Suprapubic skin (tissue), 4 donors: ENCODE results near the gene C6orf15. TPM values are rescaled to one million over a fixed set of nuclear protein-coding genes. Genes with fewer than 3 reads are reported as not detected.

Source experiments
- DNase-seq, 2 donors: peaks; one replicate each; pipeline ENCODE4 v3.0.0-alpha.2; 2019; ENCODE audit warnings: low spot score in 2 of 2
- H3K27ac ChIP-seq: fragments of 200-600 bp; sonication (generic); one replicate; pipeline ENCODE4 v1.5.1; 2019
- H3K27me3 ChIP-seq: fragments of 200-600 bp; sonication (generic); one replicate; pipeline ENCODE4 v1.5.1; 2019
- H3K36me3 ChIP-seq: fragments of 200-600 bp; sonication (generic); one replicate; pipeline ENCODE4 v1.5.1; 2019
- H3K4me1 ChIP-seq: fragments of 200-600 bp; sonication (generic); one replicate; pipeline ENCODE4 v1.5.1; 2019
- H3K4me3 ChIP-seq: fragments of 200-600 bp; sonication (generic); one replicate; pipeline ENCODE4 v1.5.1; 2019; ENCODE audit warnings: mild to moderate bottlenecking
- H3K9me3 ChIP-seq: fragments of 200-600 bp; sonication (generic); one replicate; pipeline ENCODE4 v1.5.1; 2019
- EP300 ChIP-seq: sonication (generic); formaldehyde crosslinking; IDR thresholded peaks from one replicate; pipeline ENCODE4 v1.6.1; 2017; ENCODE audit warnings: antibody characterized with exemption
- POLR2A ChIP-seq, 2 donors: fragments of 450-650 bp; IDR thresholded peaks; one replicate each; pipeline ENCODE4 v1.6.1; 2017; ENCODE audit warnings: antibody characterized with exemption in 2 of 2, mild to moderate bottlenecking in 2 of 2, moderate library complexity in 2 of 2
- POLR2AphosphoS5 ChIP-seq, 3 donors: sonication (generic); formaldehyde crosslinking; IDR thresholded peaks; one replicate each; pipeline ENCODE4 v1.6.1; 2017; ENCODE audit warnings: antibody characterized with exemption in 3 of 3
- WGBS: methylation state at CpG from one replicate; pipeline ENCODE4 v1.1.5; 2018; 5-methylcytosine and 5-hydroxymethylcytosine counted together
- total RNA-seq, 4 donors: library from RNA; depleted of rRNA; stranded (reverse); fragments of >200 nt; gene quantifications; one replicate each; pipeline ENCODE4 v1.1.0, GENCODE V29; 2016
- TF ChIP-seq, protein P1 (sequence below), 2 donors: fragments of 200-600 bp in 1 of 2; fragments of 450-650 bp in 1 of 2; sonication (generic) in 1 of 2; IDR thresholded peaks; one replicate each; pipeline ENCODE4 v1.5.1; 2016 to 2019; ENCODE audit warnings: antibody characterized with exemption in 2 of 2, mild to moderate bottlenecking in 1 of 2, moderate library complexity in 1 of 2

Gene C6orf15
- total RNA-seq, 4 donors from 2014 or later, result 5.5 to 20.7 (median 8.8) TPM

DNA sequence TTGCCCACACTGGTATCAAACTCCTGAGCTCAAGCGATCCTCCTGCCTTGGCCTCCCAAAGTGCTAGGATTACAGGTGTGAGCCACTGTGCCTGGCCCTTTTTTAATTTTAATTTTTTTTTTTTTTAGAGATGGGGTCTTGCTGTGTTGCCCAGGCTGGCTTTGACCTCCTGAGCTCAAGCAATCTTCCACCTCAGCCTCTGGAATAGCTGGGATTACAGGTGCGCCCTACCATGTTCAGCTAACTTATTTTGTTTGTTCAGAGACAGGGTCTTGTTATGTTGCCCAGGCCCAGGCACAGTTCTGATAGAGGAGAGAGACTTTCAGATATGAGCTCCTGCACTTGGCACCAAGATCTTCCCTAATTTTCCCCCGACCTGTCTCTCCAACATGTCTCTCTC, 18.4 kb upstream of the C6orf15 start:
- TF ChIP-seq EP300 (no peak), POLR2A (IDR thresholded peaks at IDR 0.05) (no peak), POLR2AphosphoS5 (IDR thresholded peaks at IDR 0.05) (no peak)
- TF ChIP-seq, protein P1, sequence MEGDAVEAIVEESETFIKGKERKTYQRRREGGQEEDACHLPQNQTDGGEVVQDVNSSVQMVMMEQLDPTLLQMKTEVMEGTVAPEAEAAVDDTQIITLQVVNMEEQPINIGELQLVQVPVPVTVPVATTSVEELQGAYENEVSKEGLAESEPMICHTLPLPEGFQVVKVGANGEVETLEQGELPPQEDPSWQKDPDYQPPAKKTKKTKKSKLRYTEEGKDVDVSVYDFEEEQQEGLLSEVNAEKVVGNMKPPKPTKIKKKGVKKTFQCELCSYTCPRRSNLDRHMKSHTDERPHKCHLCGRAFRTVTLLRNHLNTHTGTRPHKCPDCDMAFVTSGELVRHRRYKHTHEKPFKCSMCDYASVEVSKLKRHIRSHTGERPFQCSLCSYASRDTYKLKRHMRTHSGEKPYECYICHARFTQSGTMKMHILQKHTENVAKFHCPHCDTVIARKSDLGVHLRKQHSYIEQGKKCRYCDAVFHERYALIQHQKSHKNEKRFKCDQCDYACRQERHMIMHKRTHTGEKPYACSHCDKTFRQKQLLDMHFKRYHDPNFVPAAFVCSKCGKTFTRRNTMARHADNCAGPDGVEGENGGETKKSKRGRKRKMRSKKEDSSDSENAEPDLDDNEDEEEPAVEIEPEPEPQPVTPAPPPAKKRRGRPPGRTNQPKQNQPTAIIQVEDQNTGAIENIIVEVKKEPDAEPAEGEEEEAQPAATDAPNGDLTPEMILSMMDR (IDR thresholded peaks at IDR 0.05), result no peak
- H3K9me3 ChIP-seq, result no peaks in the 10 kb centered on the region
- 94% methylated on average over 3 of the region's 3 CpGs for WGBS
- H3K4me3 ChIP-seq, result no peak overlapping the region
- H3K4me1 ChIP-seq, result peaks cover 27% of the 10 kb centered on the region
- no peaks in the 10 kb centered on the region for H3K27me3 ChIP-seq
- H3K36me3 ChIP-seq, result no peaks in the 10 kb centered on the region
- no peak overlapping the region for H3K27ac ChIP-seq
- DNase-seq, result no peak

DNA sequence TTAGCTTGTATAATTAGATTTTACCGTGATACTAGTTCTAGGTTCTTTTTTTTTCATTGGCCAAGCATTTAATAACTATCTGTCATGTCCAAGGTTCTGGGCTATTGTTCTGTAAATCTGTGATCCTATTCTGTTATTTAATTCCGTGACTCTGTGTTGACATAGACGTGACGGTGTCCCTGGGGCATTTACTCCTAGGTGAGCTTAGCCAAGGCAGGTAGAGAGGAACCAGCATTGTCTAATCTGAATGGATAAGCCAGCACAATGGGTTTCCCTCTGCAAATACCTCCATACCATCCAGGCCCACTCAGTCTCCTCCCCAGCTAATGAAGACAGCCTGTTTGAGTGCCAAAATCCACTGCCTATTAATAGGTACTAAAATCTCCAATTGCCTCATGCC, 16.8 kb upstream of the C6orf15 start:
- H3K4me1 ChIP-seq, result peaks cover 38% of the 10 kb centered on the region
- no peak overlapping the region for H3K27ac ChIP-seq
- no peaks in the 10 kb centered on the region for H3K9me3 ChIP-seq
- H3K36me3 ChIP-seq, result no peaks in the 10 kb centered on the region
- 54% methylated on average over 4 of the region's 4 CpGs for WGBS
- TF ChIP-seq, protein P1 (IDR thresholded peaks at IDR 0.05), result no peak
- TF ChIP-seq POLR2AphosphoS5 (IDR thresholded peaks at IDR 0.05) (no peak), POLR2A (IDR thresholded peaks at IDR 0.05) (no peak), EP300 (no peak)
- H3K27me3 ChIP-seq, result no peaks in the 10 kb centered on the region
- H3K4me3 ChIP-seq, result no peak overlapping the region
- DNase-seq, result no peak

DNA sequence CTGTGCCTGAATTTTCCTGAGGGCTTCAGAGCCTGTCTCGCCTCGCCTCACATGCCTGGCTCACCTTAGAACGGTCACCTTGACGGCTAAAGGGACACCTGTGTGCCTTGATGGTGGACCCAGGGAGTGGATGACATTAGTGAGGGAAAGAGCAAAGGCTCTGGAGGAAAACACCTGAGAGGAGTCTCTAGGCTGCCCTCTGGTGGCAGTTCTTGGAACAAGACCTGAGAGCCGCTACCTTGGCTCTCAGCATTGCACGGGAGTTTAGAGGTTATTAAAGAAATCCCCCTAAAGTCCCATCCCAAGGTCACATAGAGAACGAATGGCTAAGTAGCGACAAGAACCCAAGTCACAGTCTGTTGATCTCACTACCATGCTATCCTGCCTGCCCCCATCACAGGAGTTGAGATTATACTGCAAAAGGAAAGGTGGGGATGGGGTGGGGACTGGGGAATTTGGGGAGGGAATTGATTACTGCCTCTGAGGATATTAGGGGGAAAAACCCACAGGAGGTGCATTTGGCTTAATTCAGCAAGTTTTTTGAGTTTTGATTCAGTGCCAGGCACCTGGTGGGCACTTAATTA, 15.8 kb upstream of the C6orf15 start:
- Histone ChIP-seq H3K27me3 (no peaks in the 10 kb centered on the region), H3K4me3 (no peak overlapping the region), H3K27ac (no peak overlapping the region), H3K4me1 (peaks cover 42% of the 10 kb centered on the region), H3K36me3 (no peaks in the 10 kb centered on the region), H3K9me3 (no peaks in the 10 kb centered on the region)
- 7% methylated on average over 8 of the region's 8 CpGs for WGBS
- TF ChIP-seq POLR2A (IDR thresholded peaks at IDR 0.05) (no peak), EP300 (no peak)
- TF ChIP-seq, protein P1 (IDR thresholded peaks at IDR 0.05), result peak; percentile 62 to 88
- DNase-seq, result no peak

DNA sequence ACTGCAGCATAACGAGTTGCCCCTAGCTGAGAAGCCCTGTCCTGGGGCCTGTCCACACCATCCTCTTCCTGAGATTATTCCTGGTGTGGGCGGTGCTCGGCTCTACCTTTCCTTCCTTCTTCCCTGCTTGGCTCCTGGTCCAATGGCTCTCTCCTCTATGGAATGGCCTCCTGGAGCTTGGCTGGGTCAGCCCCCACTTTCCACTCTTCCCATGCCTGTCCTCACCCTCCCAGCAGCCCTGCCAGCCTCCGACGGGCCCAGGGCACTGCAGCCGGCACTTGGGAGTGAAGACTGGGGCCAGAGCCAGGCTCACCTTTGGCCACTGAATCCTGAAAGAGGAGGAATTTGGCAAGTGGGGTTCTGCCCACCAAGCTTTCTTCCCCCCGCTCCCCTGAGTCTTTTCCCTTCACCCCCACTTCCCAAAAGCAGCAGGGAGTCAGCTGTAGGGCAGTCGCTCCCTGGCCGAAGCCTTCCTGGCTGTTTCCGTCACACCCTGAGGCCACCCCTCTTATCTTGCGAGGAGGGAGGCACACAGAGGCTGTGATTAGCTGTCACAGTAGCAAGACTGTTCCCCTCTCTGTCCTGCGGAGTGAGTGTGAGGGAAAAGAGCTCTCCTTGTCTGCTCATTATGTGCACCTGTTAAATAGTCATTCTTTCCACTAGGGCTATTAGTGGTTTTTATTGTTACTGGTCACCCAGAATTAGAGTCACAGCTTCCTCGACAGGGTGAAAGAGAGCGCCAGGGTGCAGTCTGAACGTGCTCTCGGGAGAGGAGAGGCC, 14.2 kb upstream of the C6orf15 start:
- no peak for DNase-seq
- 75% methylated on average over 16 of the region's 16 CpGs for WGBS
- no peaks in the 10 kb centered on the region for H3K36me3 ChIP-seq
- no peak for TF ChIP-seq POLR2AphosphoS5 (IDR thresholded peaks at IDR 0.05)
- TF ChIP-seq, protein P1 (IDR thresholded peaks at IDR 0.05), result no peak
- no peak for TF ChIP-seq POLR2A (IDR thresholded peaks at IDR 0.05)
- TF ChIP-seq EP300, result no peak
- no peak overlapping the region for H3K4me3 ChIP-seq
- H3K9me3 ChIP-seq, result no peaks in the 10 kb centered on the region
- peak overlapping the region; percentile 75 for H3K27ac ChIP-seq
- H3K4me1 ChIP-seq, result peaks cover 55% of the 10 kb centered on the region
- H3K27me3 ChIP-seq, result no peaks in the 10 kb centered on the region

DNA sequence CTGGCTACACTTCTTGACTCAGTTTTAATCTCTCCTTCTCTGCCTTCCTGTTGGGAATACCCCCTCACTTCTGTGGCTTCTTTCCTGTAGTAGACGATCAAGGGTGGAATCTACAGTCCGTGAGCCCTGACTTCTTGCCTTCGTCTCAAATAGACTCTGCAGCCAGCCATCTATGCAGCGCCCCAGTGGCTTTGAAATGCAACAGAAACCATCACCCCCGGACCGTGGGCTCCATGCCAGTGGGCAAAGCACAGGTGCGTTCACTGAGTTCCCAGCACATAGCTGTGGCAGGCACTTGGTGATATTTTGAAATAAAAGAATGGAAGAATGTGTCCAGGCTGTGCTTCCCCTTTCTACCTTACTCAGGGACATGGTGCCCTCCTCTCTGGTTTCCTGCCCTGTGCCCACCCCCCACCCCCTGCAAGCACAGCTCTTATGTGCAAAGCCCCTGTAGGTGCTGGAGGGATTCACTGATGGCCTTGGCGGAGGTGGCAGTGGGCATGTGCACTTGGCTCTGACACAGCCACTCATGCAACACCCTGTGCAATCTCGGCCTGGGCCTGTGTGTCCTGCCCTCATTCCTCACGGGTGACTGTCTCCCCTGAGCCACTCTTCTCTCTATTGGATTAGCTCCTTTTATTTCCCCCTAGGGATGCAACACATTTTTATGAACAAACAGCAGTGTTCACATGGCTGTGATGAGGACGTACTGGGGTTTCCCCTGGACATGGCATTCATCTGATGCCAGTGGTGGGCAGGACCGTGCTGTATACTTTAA, 13.4 kb upstream of the C6orf15 start:
- TF ChIP-seq, protein P1 (IDR thresholded peaks at IDR 0.05), result no peak
- TF ChIP-seq EP300 (no peak), POLR2AphosphoS5 (IDR thresholded peaks at IDR 0.05) (no peak), POLR2A (IDR thresholded peaks at IDR 0.05) (no peak)
- H3K4me1 ChIP-seq, result peaks cover 57% of the 10 kb centered on the region
- 57% methylated on average over 12 of the region's 12 CpGs for WGBS

More for the DNA sequence above, 13.4 kb upstream of the C6orf15 start:
- no peaks in the 10 kb centered on the region for H3K9me3 ChIP-seq
- H3K36me3 ChIP-seq, result no peaks in the 10 kb centered on the region
- DNase-seq, result no peak
- no peaks in the 10 kb centered on the region for H3K27me3 ChIP-seq
- H3K27ac ChIP-seq, result peak overlapping the region; percentile 75
- no peak overlapping the region for H3K4me3 ChIP-seq
